Osteoblast (primary cell): ENCODE data around the gene CADPS2. TPM values are rescaled to one million over a fixed set of nuclear protein-coding genes. Genes with fewer than 3 reads are reported as not detected.

ENCODE experiments used
- DNase-seq: peaks from one replicate; pipeline ENCODE4 v3.0.0; 2011; ENCODE audit warnings: low spot score, mixed read lengths; ENCODE audit not compliant: insufficient read length; ENCODE audit errors: missing footprints
- H2AFZ ChIP-seq: 2 replicates; pipeline ENCODE4 v1.6.0; 2011; ENCODE audit warnings: mild to moderate bottlenecking, low read length
- H3K27ac ChIP-seq: 2 replicates; pipeline ENCODE4 v1.5.1; 2011; ENCODE audit warnings: mild to moderate bottlenecking, low read depth, low read length, moderate library complexity
- H3K27me3 ChIP-seq: 2 replicates; pipeline ENCODE4 v1.6.0; 2012; ENCODE audit warnings: mild to moderate bottlenecking, control low read depth, inconsistent platforms, low read length, moderate library complexity; ENCODE audit not compliant: insufficient read depth
- H3K36me3 ChIP-seq: 2 replicates; pipeline ENCODE4 v1.5.1; 2011; ENCODE audit warnings: mild to moderate bottlenecking, low read length, control low read depth, moderate library complexity; ENCODE audit not compliant: insufficient read depth
- H3K4me1 ChIP-seq: 2 replicates; pipeline ENCODE4 v1.5.1; 2011; ENCODE audit warnings: mild to moderate bottlenecking, low read length, control low read depth, moderate library complexity; ENCODE audit not compliant: insufficient read depth
- H3K4me2 ChIP-seq: 2 replicates; pipeline ENCODE4 v1.6.0; 2011; ENCODE audit warnings: mild to moderate bottlenecking, low read length; ENCODE audit not compliant: insufficient read depth
- H3K4me3 ChIP-seq: fragments of 200-600 bp; sonication (generic); 3 replicates; pipeline ENCODE4 v1.5.1; 2012; ENCODE audit warnings: mild to moderate bottlenecking, low read length, inconsistent platforms; ENCODE audit not compliant: insufficient read depth
- H3K79me2 ChIP-seq: 2 replicates; pipeline ENCODE4 v1.6.0; 2012; ENCODE audit warnings: mild to moderate bottlenecking, low read length, control low read depth, inconsistent platforms; ENCODE audit not compliant: insufficient read depth
- H3K9me3 ChIP-seq: 2 replicates; pipeline ENCODE4 v1.5.1; 2011; ENCODE audit warnings: low read depth, low read length, control low read depth
- H4K20me1 ChIP-seq: 2 replicates; pipeline ENCODE4 v1.6.0; 2012; ENCODE audit warnings: mild to moderate bottlenecking, low read length, control low read depth; ENCODE audit not compliant: insufficient read depth
- total RNA-seq: library from RNA; depleted of rRNA; stranded (reverse); fragments of >200 nt; gene quantifications from 2 replicates; pipeline ENCODE4 v1.2.3, GENCODE V29; 2012
- TF ChIP-seq, protein P1 (sequence below): IDR thresholded peaks from 2 replicates; pipeline ENCODE4 v1.5.1; 2011; ENCODE audit warnings: mild to moderate bottlenecking, low read depth, low read length, moderate library complexity; ENCODE audit errors: extremely low read depth

Gene CADPS2
- total RNA-seq, 1 donor, result 21.7 TPM

DNA sequence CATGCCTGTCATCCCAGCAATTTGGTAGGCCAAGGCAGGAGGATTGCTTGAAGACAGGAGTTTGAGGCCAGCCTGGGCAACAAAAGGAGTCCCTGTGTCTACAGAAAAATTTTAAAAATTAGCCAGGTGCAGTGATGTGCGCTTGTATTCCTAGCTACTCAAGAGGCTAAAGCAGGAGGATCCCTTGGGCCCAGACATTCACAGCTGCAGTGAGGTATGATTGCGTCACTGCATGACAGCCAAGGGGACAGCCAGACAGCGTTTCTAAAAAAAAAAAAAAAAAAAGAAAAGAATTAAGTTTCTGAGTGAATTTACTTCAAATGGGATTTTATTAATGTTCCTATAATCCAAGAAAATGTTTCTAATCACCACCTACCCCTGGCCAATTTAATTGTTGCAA, 96.1 kb downstream of the CADPS2 start:
- no peaks in the 10 kb centered on the region for H3K36me3 ChIP-seq
- DNase-seq, result no peak
- H3K79me2 ChIP-seq, result no peaks in the 10 kb centered on the region
- H3K27me3 ChIP-seq, result no peaks in the 10 kb centered on the region
- H3K9me3 ChIP-seq, result no peaks in the 10 kb centered on the region
- H2AFZ ChIP-seq, result no peak overlapping the region
- no peak overlapping the region for H3K4me3 ChIP-seq
- TF ChIP-seq, protein P1, sequence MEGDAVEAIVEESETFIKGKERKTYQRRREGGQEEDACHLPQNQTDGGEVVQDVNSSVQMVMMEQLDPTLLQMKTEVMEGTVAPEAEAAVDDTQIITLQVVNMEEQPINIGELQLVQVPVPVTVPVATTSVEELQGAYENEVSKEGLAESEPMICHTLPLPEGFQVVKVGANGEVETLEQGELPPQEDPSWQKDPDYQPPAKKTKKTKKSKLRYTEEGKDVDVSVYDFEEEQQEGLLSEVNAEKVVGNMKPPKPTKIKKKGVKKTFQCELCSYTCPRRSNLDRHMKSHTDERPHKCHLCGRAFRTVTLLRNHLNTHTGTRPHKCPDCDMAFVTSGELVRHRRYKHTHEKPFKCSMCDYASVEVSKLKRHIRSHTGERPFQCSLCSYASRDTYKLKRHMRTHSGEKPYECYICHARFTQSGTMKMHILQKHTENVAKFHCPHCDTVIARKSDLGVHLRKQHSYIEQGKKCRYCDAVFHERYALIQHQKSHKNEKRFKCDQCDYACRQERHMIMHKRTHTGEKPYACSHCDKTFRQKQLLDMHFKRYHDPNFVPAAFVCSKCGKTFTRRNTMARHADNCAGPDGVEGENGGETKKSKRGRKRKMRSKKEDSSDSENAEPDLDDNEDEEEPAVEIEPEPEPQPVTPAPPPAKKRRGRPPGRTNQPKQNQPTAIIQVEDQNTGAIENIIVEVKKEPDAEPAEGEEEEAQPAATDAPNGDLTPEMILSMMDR, result no peak
- no peaks in the 10 kb centered on the region for H3K4me1 ChIP-seq
- no peak overlapping the region for H3K4me2 ChIP-seq
- no peaks in the 10 kb centered on the region for H4K20me1 ChIP-seq
- no peak overlapping the region for H3K27ac ChIP-seq

DNA sequence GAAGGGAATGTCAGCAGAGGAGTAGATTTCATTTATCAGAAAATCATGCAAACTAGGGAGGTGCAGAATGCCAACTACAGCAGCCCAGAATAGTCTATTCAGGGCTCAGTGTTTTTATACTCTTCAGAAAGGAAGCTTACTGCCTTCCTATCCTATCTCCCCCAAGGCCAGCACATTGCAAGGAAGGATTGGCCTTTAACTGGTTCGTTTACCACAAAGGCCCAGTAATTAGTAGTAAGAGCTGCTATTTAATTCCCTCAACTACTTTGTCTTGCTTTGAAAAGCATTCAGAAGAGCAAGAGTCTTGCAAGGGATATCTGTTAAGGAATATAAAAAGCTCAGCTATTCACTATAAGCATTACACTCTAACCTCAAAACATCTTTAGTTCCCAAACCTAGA, 97.1 kb downstream of the CADPS2 start:
- H3K27ac ChIP-seq, result no peak overlapping the region
- no peak for DNase-seq
- H4K20me1 ChIP-seq, result no peaks in the 10 kb centered on the region
- no peaks in the 10 kb centered on the region for H3K27me3 ChIP-seq
- H3K9me3 ChIP-seq, result no peaks in the 10 kb centered on the region
- H3K4me3 ChIP-seq, result no peak overlapping the region
- no peaks in the 10 kb centered on the region for H3K36me3 ChIP-seq
- TF ChIP-seq, protein P1, result no peak
- H3K4me2 ChIP-seq, result no peak overlapping the region
- H3K79me2 ChIP-seq, result no peaks in the 10 kb centered on the region
- no peaks in the 10 kb centered on the region for H3K4me1 ChIP-seq
- H2AFZ ChIP-seq, result no peak overlapping the region

DNA sequence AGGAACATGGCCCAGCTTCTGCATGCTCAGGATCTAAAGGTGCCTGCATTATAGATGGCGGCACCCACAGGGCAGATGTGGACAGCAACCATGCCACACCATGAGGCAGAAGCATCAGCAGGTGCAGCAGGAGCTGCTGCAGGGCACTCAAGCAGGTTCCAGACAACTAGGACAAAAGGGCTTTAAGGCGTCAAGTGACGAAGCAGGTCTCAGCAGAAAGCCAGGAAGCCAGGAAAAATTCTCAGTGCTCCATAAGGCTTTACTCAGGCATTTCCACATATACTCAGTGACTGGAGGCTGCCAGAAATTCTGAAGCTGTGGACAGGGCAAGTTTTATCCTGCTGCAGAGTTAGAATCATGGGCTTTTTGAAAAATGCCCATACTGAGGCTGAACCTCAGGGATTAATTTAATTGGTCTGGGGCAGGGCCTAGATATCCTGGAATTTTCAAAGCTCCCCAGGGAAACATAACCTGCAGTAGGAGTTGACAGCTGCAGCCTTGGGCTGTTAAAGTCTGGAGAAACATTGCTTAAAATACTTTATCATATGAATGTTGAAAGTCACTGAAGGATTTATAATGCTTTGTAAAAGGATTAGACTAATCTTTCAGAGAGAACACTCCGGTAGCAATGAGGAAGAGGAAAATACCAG, 115.4 kb downstream of the CADPS2 start:
- Histone ChIP-seq H3K27ac (no peak overlapping the region), H3K9me3 (no peaks in the 10 kb centered on the region), H2AFZ (no peak overlapping the region), H3K4me3 (no peak overlapping the region), H4K20me1 (no peaks in the 10 kb centered on the region), H3K27me3 (no peaks in the 10 kb centered on the region), H3K36me3 (no peaks in the 10 kb centered on the region), H3K4me1 (no peaks in the 10 kb centered on the region), H3K79me2 (no peaks in the 10 kb centered on the region), H3K4me2 (no peak overlapping the region)
- TF ChIP-seq, protein P1, result no peak
- no peak for DNase-seq

DNA sequence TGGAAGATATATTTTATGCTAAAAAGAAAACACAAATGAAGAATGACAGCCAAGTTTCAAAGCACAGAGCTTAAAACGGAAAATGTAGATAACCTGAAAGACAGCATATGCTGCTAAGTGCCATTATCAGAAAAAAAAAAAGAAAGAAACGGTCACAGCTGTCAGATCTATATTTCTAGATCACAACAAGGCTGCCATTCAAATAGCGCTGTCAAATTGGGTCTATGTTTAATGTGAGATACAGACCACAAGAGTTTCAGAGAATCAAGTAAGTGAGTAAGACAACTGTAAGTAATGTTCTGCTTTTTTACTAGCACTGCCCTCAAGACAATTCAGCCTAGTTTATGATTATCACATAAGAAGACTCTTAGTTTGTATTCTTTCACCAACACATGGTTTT, 117.4 kb downstream of the CADPS2 start:
- H2AFZ ChIP-seq, result no peak overlapping the region
- no peak overlapping the region for H3K4me3 ChIP-seq
- TF ChIP-seq, protein P1, result no peak
- H3K27ac ChIP-seq, result no peak overlapping the region
- DNase-seq, result no peak
- no peaks in the 10 kb centered on the region for H3K36me3 ChIP-seq
- no peaks in the 10 kb centered on the region for H3K27me3 ChIP-seq
- no peaks in the 10 kb centered on the region for H3K4me1 ChIP-seq
- H4K20me1 ChIP-seq, result no peaks in the 10 kb centered on the region
- H3K79me2 ChIP-seq, result no peaks in the 10 kb centered on the region
- H3K9me3 ChIP-seq, result no peaks in the 10 kb centered on the region
- no peak overlapping the region for H3K4me2 ChIP-seq
